DOHH2 (cell line): ENCODE results near the gene CDKAL1.
A peak's percentile ranks its signal among the peaks of the same experiment; 100 is the strongest.

Experiments
- H3F3A ChIP-seq: fragments of 200-600 bp; sonication (generic), shearing (Covaris generic); 2 replicates; pipeline ENCODE4 v1.6.0; 2016; ENCODE audit warnings: antibody characterized with exemption, mild to moderate bottlenecking; ENCODE audit not compliant: control insufficient read depth, insufficient read depth
- H3K27ac ChIP-seq: fragments of 200-600 bp; sonication (generic); 2 replicates; pipeline ENCODE4 v1.5.1; 2014; ENCODE audit warnings: low read depth, mild to moderate bottlenecking, low read length, moderate library complexity
- H3K27me3 ChIP-seq: fragments of 200-600 bp; sonication (generic); 2 replicates; pipeline ENCODE4 v1.6.1; 2014; ENCODE audit warnings: mild to moderate bottlenecking, low read length, mixed read lengths; ENCODE audit not compliant: control insufficient read depth
- H3K36me3 ChIP-seq: fragments of 200-600 bp; sonication (generic); 2 replicates; pipeline ENCODE4 v1.6.1; 2014; ENCODE audit warnings: mild to moderate bottlenecking, low read length, moderate library complexity, mixed read lengths; ENCODE audit not compliant: control insufficient read depth
- H3K4me1 ChIP-seq: fragments of 200-600 bp; sonication (generic); 2 replicates; pipeline ENCODE4 v1.6.1; 2014; ENCODE audit warnings: mild to moderate bottlenecking, low read length, mixed read lengths; ENCODE audit not compliant: control insufficient read depth
- H3K4me2 ChIP-seq: fragments of 200-600 bp; sonication (generic); 2 replicates; pipeline ENCODE4 v1.6.0; 2014; ENCODE audit warnings: mild to moderate bottlenecking, low read length, moderate library complexity
- H3K4me3 ChIP-seq: fragments of 200-600 bp; sonication (generic); 2 replicates; pipeline ENCODE4 v1.5.1; 2014; ENCODE audit warnings: mild to moderate bottlenecking, low read length, mixed read lengths
- H3K79me2 ChIP-seq: fragments of 200-600 bp; sonication (generic); 2 replicates; pipeline ENCODE4 v1.6.1; 2014; ENCODE audit warnings: mild to moderate bottlenecking, low read length, mixed read lengths; ENCODE audit not compliant: control insufficient read depth
- H3K9me2 ChIP-seq: fragments of 200-600 bp; sonication (generic); replicated peaks from 2 replicates; pipeline ENCODE4 v1.6.1; 2014; ENCODE audit warnings: mild to moderate bottlenecking, low read length, mixed read lengths; ENCODE audit not compliant: control insufficient read depth
- H3K9me3 ChIP-seq: fragments of 200-600 bp; sonication (generic); 2 replicates; pipeline ENCODE4 v1.6.1; 2014; ENCODE audit warnings: antibody characterized with exemption, low read length, mixed read lengths; ENCODE audit not compliant: control insufficient read depth, insufficient read depth
- H4K20me1 ChIP-seq: fragments of 200-600 bp; sonication (generic); 2 replicates; pipeline ENCODE4 v1.6.0; 2014; ENCODE audit warnings: low read depth, mild to moderate bottlenecking, antibody characterized with exemption, low read length, moderate library complexity; ENCODE audit not compliant: control insufficient read depth, insufficient read depth
- EZH2phosphoT487 ChIP-seq: fragments of 200-600 bp; sonication (generic); IDR thresholded peaks from 2 replicates; pipeline ENCODE4 v1.6.1; 2017; ENCODE audit warnings: borderline replicate concordance, mild to moderate bottlenecking, antibody characterized with exemption, low read length, moderate library complexity, mixed read lengths
- TF ChIP-seq, protein P1 (sequence below): fragments of 200-600 bp; sonication (generic); IDR thresholded peaks from one replicate; pipeline ENCODE4 v1.5.1; 2014; ENCODE audit warnings: antibody characterized with exemption, mild to moderate bottlenecking, low read depth, low read length; ENCODE audit not compliant: poor library complexity, severe bottlenecking

The CDKAL1 gene

GRCh38 chr6:20564269-20564668 lies 30.0 kb downstream of the CDKAL1 start:
- peak overlapping the region; percentile 39 for H3K4me3 ChIP-seq

DNA sequence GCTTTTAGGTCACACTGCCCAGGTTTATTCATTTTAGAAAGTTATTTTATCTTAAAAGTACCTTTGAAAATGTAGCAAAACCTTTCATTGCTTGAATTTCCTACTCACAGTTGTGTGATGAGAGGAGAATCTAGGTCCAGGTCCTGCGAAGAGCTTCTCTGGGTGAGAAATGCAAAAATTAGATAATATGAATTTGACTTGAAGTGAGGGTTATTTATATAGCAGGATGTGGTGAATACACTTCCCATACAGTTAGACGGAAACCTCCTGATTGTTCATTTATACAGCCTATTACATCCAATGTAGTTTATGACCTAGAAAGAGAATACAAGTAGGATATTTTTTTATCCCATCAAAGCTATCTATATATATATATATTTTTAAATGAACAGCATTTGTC lies 30.5 kb downstream of the CDKAL1 start:
- no peak overlapping the region for H3K27ac ChIP-seq
- peaks cover 15% of the 10 kb centered on the region for H3K4me1 ChIP-seq
- TF ChIP-seq, protein P1, sequence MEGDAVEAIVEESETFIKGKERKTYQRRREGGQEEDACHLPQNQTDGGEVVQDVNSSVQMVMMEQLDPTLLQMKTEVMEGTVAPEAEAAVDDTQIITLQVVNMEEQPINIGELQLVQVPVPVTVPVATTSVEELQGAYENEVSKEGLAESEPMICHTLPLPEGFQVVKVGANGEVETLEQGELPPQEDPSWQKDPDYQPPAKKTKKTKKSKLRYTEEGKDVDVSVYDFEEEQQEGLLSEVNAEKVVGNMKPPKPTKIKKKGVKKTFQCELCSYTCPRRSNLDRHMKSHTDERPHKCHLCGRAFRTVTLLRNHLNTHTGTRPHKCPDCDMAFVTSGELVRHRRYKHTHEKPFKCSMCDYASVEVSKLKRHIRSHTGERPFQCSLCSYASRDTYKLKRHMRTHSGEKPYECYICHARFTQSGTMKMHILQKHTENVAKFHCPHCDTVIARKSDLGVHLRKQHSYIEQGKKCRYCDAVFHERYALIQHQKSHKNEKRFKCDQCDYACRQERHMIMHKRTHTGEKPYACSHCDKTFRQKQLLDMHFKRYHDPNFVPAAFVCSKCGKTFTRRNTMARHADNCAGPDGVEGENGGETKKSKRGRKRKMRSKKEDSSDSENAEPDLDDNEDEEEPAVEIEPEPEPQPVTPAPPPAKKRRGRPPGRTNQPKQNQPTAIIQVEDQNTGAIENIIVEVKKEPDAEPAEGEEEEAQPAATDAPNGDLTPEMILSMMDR: no peak
- TF ChIP-seq EZH2phosphoT487: no peak
- H3K4me3 ChIP-seq: peak overlapping the region; percentile 39
- H3K9me2 ChIP-seq: no peaks in the 10 kb centered on the region
- peaks cover 16% of the 10 kb centered on the region for H3K79me2 ChIP-seq
- H3K27me3 ChIP-seq: no peaks in the 10 kb centered on the region
- no peaks in the 10 kb centered on the region; the same call in 1 of the 2 replicates for H3K36me3 ChIP-seq
- H3K9me3 ChIP-seq: no peaks in the 10 kb centered on the region
- H4K20me1 ChIP-seq: peaks cover 3% of the 10 kb centered on the region; the same call in 1 of the 2 replicates
- H3F3A ChIP-seq: peaks cover 9% of the 10 kb centered on the region; the same call in 1 of the 2 replicates
- peak overlapping the region; percentile 56 for H3K4me2 ChIP-seq

More at GRCh38 chr6:20564269-20564668, 30.0 kb downstream of the CDKAL1 start:
- Histone ChIP-seq H4K20me1 (peaks cover 3% of the 10 kb centered on the region; the same call in 1 of the 2 replicates), H3K9me3 (no peaks in the 10 kb centered on the region), H3K27ac (no peak overlapping the region), H3K9me2 (no peaks in the 10 kb centered on the region), H3K4me1 (peaks cover 15% of the 10 kb centered on the region), H3K4me2 (peak overlapping the region; percentile 56), H3K36me3 (peaks cover 2% of the 10 kb centered on the region; the same call in 1 of the 2 replicates), H3K27me3 (no peaks in the 10 kb centered on the region), H3F3A (peaks cover 9% of the 10 kb centered on the region; the same call in 1 of the 2 replicates), H3K79me2 (peaks cover 16% of the 10 kb centered on the region)
- TF ChIP-seq, protein P1: peak; percentile 61
- TF ChIP-seq EZH2phosphoT487: no peak

- H3K36me3 ChIP-seq: no peaks in the 10 kb centered on the region; the same call in 1 of the 2 replicates
- no peak overlapping the region for H3K4me3 ChIP-seq
- TF ChIP-seq, protein P1: no peak
- TF ChIP-seq EZH2phosphoT487: no peak
- H3F3A ChIP-seq: peaks cover 9% of the 10 kb centered on the region; the same call in 1 of the 2 replicates
- peaks cover 16% of the 10 kb centered on the region for H3K79me2 ChIP-seq
- H4K20me1 ChIP-seq: peaks cover 3% of the 10 kb centered on the region; the same call in 1 of the 2 replicates
- no peaks in the 10 kb centered on the region for H3K9me3 ChIP-seq
- H3K27ac ChIP-seq: no peak overlapping the region
- H3K4me1 ChIP-seq: peaks cover 15% of the 10 kb centered on the region
- peak overlapping the region; percentile 56 for H3K4me2 ChIP-seq
- H3K9me2 ChIP-seq: no peaks in the 10 kb centered on the region
- no peaks in the 10 kb centered on the region for H3K27me3 ChIP-seq
These were observed 31.1 kb downstream of the CDKAL1 start for GRCh38 chr6:20565342-20565741.
